ENCODE data around the gene UBE4A. TPM values are rescaled to one million over a fixed set of nuclear protein-coding genes. Genes with fewer than 3 reads are reported as not detected.
A peak's percentile ranks its signal among the peaks of the same experiment; 100 is the strongest.

The UBE4A gene
- total and polyA plus RNA-seq, 8 donors = 3.5 to 68.8 (median 25.7) TPM

- Histone ChIP-seq H3K9me3 (no peaks in the 10 kb centered on the region), H3K27me3 (no peaks in the 10 kb centered on the region), H3K36me3 (no peaks in the 10 kb centered on the region), H3K4me3 (no peak overlapping the region), H3K27ac (no peak overlapping the region), H3K4me1 (no peaks in the 10 kb centered on the region)
- WGBS, 5 donors = 73 to 84% (median 79%) methylated on average over 1 of the region's 1 CpG
- intact Hi-C loops (cut with DNase I; ENCODE audit: low total_unique reads) = no loop called here
- TF ChIP-seq POLR2AphosphoS5 (IDR thresholded peaks at IDR 0.05) (no peak), CTCF (IDR thresholded peaks at IDR 0.05) (no peak), EP300 (IDR thresholded peaks at IDR 0.05) (no peak), POLR2A (IDR thresholded peaks at IDR 0.05) (no peak)
- DNase-seq = no peak
Measured at GRCh38 chr11:118334745-118335144, 24.7 kb upstream of the UBE4A start.

- peaks cover 0 to 4% (median 0%) of the 10 kb centered on the region in 3 donors for H3K27me3 ChIP-seq
- H3K27ac ChIP-seq = peak overlapping the region; percentile 5 to 60 (median 47)
- no peaks in the 10 kb centered on the region for H3K36me3 ChIP-seq
- no peak overlapping the region for H3K4me3 ChIP-seq
- H3K4me1 ChIP-seq = no peaks in the 10 kb centered on the region
- intact Hi-C loops (cut with DNase I; ENCODE audit: low total_unique reads) = no loop called here
- DNase-seq = peak; percentile 66 to 90
- no peaks in the 10 kb centered on the region for H3K9me3 ChIP-seq
- 40 to 65% (median 50%) methylated on average over 7 of the region's 7 CpGs for WGBS, 5 donors
- no peak for TF ChIP-seq EP300 (IDR thresholded peaks at IDR 0.05)
- TF ChIP-seq CTCF (IDR thresholded peaks at IDR 0.05) = no peak
- TF ChIP-seq POLR2AphosphoS5 (IDR thresholded peaks at IDR 0.05) = no peak
- TF ChIP-seq POLR2A (IDR thresholded peaks at IDR 0.05) = no peak
Measured at GRCh38 chr11:118338637-118339061, 20.8 kb upstream of the UBE4A start.

GRCh38 chr11:118339281-118339961 lies 20.0 kb upstream of the UBE4A start:
- intact Hi-C loops (cut with DNase I; ENCODE audit: low total_unique reads) = no loop called here
- no peak for DNase-seq
- 80 to 87% (median 81%) methylated on average over 5 of the region's 5 CpGs for WGBS, 5 donors
- Histone ChIP-seq H3K4me1 (no peaks in the 10 kb centered on the region), H3K27ac (peak overlapping the region in 4 of 5 donors; percentile 42 to 60 (median 48)), H3K9me3 (no peaks in the 10 kb centered on the region), H3K27me3 (peaks cover 0 to 8% (median 0%) of the 10 kb centered on the region in 3 donors), H3K4me3 (no peak overlapping the region), H3K36me3 (no peaks in the 10 kb centered on the region)
- TF ChIP-seq POLR2AphosphoS5 (IDR thresholded peaks at IDR 0.05) (no peak), CTCF (IDR thresholded peaks at IDR 0.05) (no peak), POLR2A (IDR thresholded peaks at IDR 0.05) (no peak), EP300 (IDR thresholded peaks at IDR 0.05) (no peak)

- Histone ChIP-seq H3K4me1 (no peaks in the 10 kb centered on the region), H3K27me3 (peaks cover 0 to 8% (median 0%) of the 10 kb centered on the region in 3 donors), H3K36me3 (no peaks in the 10 kb centered on the region), H3K9me3 (no peaks in the 10 kb centered on the region), H3K27ac (no peak overlapping the region), H3K4me3 (peak overlapping the region in 2 of 4 donors; percentile 1 to 21)
- 67 to 89% (median 86%) methylated on average over 3 of the region's 3 CpGs for WGBS, 5 donors
- TF ChIP-seq POLR2A (IDR thresholded peaks at IDR 0.05) = no peak
- TF ChIP-seq CTCF (IDR thresholded peaks at IDR 0.05) = no peak
- TF ChIP-seq POLR2AphosphoS5 (IDR thresholded peaks at IDR 0.05) = no peak
- TF ChIP-seq EP300 (IDR thresholded peaks at IDR 0.05) = no peak
- intact Hi-C loops (cut with DNase I; ENCODE audit: low total_unique reads) = no loop called here
- DNase-seq = no peak
Measured at GRCh38 chr11:118340449-118340848, 19.0 kb upstream of the UBE4A start.
